HG03378 (cell line): ENCODE data around the gene HSPA9.

ENCODE experiments used
- ATAC-seq: cut with Tn5 transposase; IDR thresholded peaks from one replicate; pipeline ENCODE4 v1.9.1; 2021; ENCODE audit warnings: mild to moderate bottlenecking, moderate library complexity; ENCODE audit not compliant: unreplicated experiment

The HSPA9 gene

GRCh38 chr5:138575194-138576015 is at the start of gene HSPA9:
HSPA9 (minus strand) TSS chr5:138575401; CDS start chr5:138575318, 83 bp downstream.
- ATAC-seq: peak; percentile 85

GRCh38 chr5:138623053-138623452 is 47.9 kb upstream of the HSPA9 start:
- ATAC-seq: no peak

GRCh38 chr5:138622051-138622450 is 46.9 kb upstream of the HSPA9 start:
- ATAC-seq: no peak

- no peak for ATAC-seq
Observed at GRCh38 chr5:138620663-138621224, 45.5 kb upstream of the HSPA9 start.

GRCh38 chr5:138616508-138616907 is 41.3 kb upstream of the HSPA9 start:
- no peak for ATAC-seq

GRCh38 chr5:138615461-138615860 is 40.3 kb upstream of the HSPA9 start:
- ATAC-seq: no peak

- no peak for ATAC-seq
Observed at GRCh38 chr5:138611678-138612218, 36.5 kb upstream of the HSPA9 start.

- ATAC-seq: no peak
Observed at GRCh38 chr5:138610918-138611677, 35.9 kb upstream of the HSPA9 start.

- no peak for ATAC-seq
Observed at GRCh38 chr5:138610415-138610917, 35.3 kb upstream of the HSPA9 start.

- no peak for ATAC-seq
Observed at GRCh38 chr5:138606378-138607064, 31.3 kb upstream of the HSPA9 start.

GRCh38 chr5:138605254-138605972 is 30.2 kb upstream of the HSPA9 start:
- peak; percentile 66 for ATAC-seq

- no peak for ATAC-seq
Observed at GRCh38 chr5:138604176-138604785, 29.1 kb upstream of the HSPA9 start.

- ATAC-seq: peak; percentile 57
Observed at GRCh38 chr5:138603249-138603920, 28.2 kb upstream of the HSPA9 start.

GRCh38 chr5:138602371-138603000 is 27.3 kb upstream of the HSPA9 start:
- no peak for ATAC-seq

GRCh38 chr5:138601444-138601843 is 26.2 kb upstream of the HSPA9 start:
- ATAC-seq: no peak

GRCh38 chr5:138600446-138600845 is 25.2 kb upstream of the HSPA9 start:
- ATAC-seq: no peak

GRCh38 chr5:138597661-138598400 is 22.6 kb upstream of the HSPA9 start:
- ATAC-seq: no peak
